Measurements from ENCODE around the gene ZFC3H1.

- TF ChIP-seq CTCF (IDR thresholded peaks at IDR 0.05) (no peak), POLR2A (IDR thresholded peaks at IDR 0.05) (no peak), POLR2AphosphoS5 (IDR thresholded peaks at IDR 0.05) (no peak)
These were observed 15.1 kb downstream of the ZFC3H1 start for GRCh38 chr12:71648537-71648936.

Measured in breast epithelium (tissue), 3 donors.